Measurements from ENCODE around the gene HSP90AB1.

The HSP90AB1 gene

GRCh38 chr6:44269921-44270525 is 23.1 kb downstream of the HSP90AB1 start, which contains the start of gene TMEM151B:
Gene TMEM151B, plus strand, starts transcription at chr6:44270450. Its CDS starts 293 bp downstream, at chr6:44270743.
- H3K4me3 ChIP-seq (ENCODE audit: low read length): no peak within 1 kb of the TSS

GRCh38 chr6:44270526-44271405 is 23.9 kb downstream of the HSP90AB1 start:
- H3K4me3 ChIP-seq (ENCODE audit: low read length): no peak overlapping the region
- no peak for TF ChIP-seq CTCF (IDR thresholded peaks at IDR 0.05; ENCODE audit: insufficient read depth, low read depth, low read length, missing control alignments)
- no peak for DNase-seq (ENCODE audit: low read depth)

More at GRCh38 chr6:44269921-44270525, 23.1 kb downstream of the HSP90AB1 start, which contains the start of gene TMEM151B:
- TF ChIP-seq CTCF (IDR thresholded peaks at IDR 0.05; ENCODE audit: insufficient read depth, low read depth, low read length, missing control alignments): no peak
- DNase-seq (ENCODE audit: low read depth): no peak

GRCh38 chr6:44271406-44271723 is 24.5 kb downstream of the HSP90AB1 start:
- no peak overlapping the region for H3K4me3 ChIP-seq (ENCODE audit: low read length)
- no peak for TF ChIP-seq CTCF (IDR thresholded peaks at IDR 0.05; ENCODE audit: insufficient read depth, low read depth, low read length, missing control alignments)
- DNase-seq (ENCODE audit: low read depth): no peak

- H3K4me3 ChIP-seq (ENCODE audit: low read length): no peak overlapping the region
- no peak for TF ChIP-seq CTCF (IDR thresholded peaks at IDR 0.05; ENCODE audit: insufficient read depth, low read depth, low read length, missing control alignments)
- DNase-seq (ENCODE audit: low read depth): no peak
Measured at GRCh38 chr6:44271914-44272313, 25.0 kb downstream of the HSP90AB1 start.

GRCh38 chr6:44272529-44272928 is 25.6 kb downstream of the HSP90AB1 start:
- DNase-seq (ENCODE audit: low read depth): no peak
- no peak for TF ChIP-seq CTCF (IDR thresholded peaks at IDR 0.05; ENCODE audit: insufficient read depth, low read depth, low read length, missing control alignments)
- no peak overlapping the region for H3K4me3 ChIP-seq (ENCODE audit: low read length)

- no peak for DNase-seq (ENCODE audit: low read depth)
- H3K4me3 ChIP-seq (ENCODE audit: low read length): no peak overlapping the region
- no peak for TF ChIP-seq CTCF (IDR thresholded peaks at IDR 0.05; ENCODE audit: insufficient read depth, low read depth, low read length, missing control alignments)
Measured at GRCh38 chr6:44272999-44273566, 26.2 kb downstream of the HSP90AB1 start.
